ENCODE measurements around the gene HAUS1.

DNA sequence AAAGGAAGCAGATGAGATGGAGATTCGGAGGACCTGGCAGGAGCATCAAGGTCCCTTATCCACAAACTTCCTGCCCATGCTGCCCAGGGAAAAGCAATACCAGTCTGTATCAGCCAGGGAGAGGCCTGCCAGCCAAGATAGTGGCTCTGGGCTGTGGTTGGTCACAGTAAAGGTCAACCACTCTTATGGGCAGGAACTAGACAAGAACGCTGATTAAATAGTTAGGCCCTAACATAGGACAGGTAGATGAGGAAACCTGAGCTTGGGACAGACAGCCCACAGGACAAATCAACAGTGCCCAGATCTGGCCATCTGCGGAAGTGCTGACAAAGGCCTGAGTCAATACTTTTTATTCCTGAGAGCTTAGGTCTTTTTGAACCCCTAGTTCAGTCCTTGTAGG lies 42.8 kb upstream of the HAUS1 start:
- TF ChIP-seq, protein P1, sequence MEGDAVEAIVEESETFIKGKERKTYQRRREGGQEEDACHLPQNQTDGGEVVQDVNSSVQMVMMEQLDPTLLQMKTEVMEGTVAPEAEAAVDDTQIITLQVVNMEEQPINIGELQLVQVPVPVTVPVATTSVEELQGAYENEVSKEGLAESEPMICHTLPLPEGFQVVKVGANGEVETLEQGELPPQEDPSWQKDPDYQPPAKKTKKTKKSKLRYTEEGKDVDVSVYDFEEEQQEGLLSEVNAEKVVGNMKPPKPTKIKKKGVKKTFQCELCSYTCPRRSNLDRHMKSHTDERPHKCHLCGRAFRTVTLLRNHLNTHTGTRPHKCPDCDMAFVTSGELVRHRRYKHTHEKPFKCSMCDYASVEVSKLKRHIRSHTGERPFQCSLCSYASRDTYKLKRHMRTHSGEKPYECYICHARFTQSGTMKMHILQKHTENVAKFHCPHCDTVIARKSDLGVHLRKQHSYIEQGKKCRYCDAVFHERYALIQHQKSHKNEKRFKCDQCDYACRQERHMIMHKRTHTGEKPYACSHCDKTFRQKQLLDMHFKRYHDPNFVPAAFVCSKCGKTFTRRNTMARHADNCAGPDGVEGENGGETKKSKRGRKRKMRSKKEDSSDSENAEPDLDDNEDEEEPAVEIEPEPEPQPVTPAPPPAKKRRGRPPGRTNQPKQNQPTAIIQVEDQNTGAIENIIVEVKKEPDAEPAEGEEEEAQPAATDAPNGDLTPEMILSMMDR (conservative IDR thresholded peaks at IDR 0.05; ENCODE audit: low read length): no peak
- no peak for TF ChIP-seq EZH2phosphoT487 (IDR thresholded peaks at IDR 0.05; ENCODE audit: borderline replicate concordance)

All from Loucy (cell line).